GM18498 (cell line): ENCODE data around the gene SIRT5.
A peak's percentile ranks its signal among the peaks of the same experiment; 100 is the strongest.

Experiments used
- ATAC-seq: cut with Tn5 transposase; IDR thresholded peaks from one replicate; pipeline ENCODE4 v1.9.1; 2021; ENCODE audit warnings: mild to moderate bottlenecking, moderate library complexity; ENCODE audit not compliant: unreplicated experiment

SIRT5 gene

DNA sequence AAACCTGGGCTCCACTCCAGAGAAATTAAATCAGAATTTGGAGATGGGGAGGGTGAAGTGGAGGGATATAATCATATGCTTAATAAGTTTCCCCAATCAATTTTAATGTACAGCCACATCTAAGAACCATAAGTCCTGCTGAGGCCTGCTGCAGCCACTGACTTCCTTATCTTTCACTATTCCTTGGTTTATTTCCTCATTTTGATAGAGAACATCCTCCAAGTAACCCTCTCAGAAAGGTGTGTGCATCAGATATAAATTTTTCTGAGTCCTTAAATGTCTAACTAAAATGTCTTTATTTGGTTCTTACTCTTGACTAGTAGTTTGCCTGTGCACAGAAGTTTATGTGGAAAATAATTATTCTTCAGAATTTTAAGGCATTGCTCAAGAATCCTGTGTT, 23.7 kb upstream of the SIRT5 start:
- ATAC-seq: no peak

- no peak for ATAC-seq
Observed at GRCh38 chr6:13553646-13554045, 20.8 kb upstream of the SIRT5 start.

DNA sequence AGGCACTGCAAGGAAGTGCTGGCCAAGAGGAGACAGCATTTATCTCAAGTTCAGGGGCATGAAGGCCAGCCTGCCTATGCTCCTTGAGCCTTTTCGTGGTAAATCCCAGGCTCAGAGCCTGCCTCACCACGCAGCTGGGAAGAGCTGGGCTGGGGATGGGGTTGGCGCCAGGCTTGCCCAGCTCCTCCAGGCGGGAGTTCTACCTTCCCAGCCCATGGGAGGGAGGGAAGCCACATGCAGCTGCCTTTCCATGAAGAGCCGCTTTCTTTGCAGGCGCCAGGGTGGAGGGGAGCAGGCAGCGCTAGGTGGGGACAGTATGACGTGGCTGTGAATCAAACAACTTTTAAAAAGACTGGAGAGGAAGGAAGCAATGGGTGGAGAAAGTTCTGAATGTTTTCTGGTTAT, 19.5 kb upstream of the SIRT5 start:
- ATAC-seq: no peak

DNA sequence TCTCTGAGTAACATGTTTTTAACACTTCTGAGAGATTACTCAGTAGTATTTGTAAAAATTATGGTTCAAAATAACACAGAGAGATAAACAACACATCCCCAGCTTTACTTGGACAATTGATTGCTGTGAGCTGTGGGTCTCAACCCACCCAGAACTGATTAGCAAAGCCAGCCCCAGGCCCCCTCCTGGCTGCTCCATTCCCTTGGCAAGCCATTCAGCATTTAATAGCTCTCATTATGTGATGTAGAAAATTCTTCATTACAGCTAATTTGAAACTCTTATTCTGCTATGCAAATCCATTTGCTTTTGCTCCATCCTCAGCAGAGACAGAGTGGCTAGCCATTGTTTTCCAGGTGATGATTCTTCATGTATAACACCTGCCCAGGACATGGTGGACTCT, 16.6 kb upstream of the SIRT5 start:
- no peak for ATAC-seq

DNA sequence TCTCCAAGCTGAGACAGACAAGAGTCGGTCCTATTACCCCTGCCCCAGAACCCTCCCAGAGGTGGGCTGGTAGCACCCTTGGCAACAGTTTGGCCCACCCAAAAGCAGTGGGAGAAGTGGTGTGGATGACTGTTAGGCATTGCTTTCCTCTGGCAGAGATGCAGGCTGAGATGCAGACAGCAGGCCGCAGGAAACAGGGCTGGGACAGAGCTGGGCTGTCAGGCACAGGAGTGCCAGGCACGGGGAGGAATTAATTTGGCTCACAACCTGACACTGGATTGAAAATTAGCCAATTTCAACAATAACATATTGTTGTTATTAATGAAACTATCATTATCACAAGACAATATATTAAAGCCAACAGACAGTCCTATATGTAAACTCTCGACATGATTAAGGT, 15.7 kb upstream of the SIRT5 start:
- ATAC-seq: no peak

- no peak for ATAC-seq
Observed at GRCh38 chr6:13559251-13559650, 15.2 kb upstream of the SIRT5 start.

GRCh38 chr6:13559968-13560650, 14.3 kb upstream of the SIRT5 start:
- no peak for ATAC-seq

GRCh38 chr6:13560651-13561044, 13.8 kb upstream of the SIRT5 start:
- ATAC-seq: no peak

DNA sequence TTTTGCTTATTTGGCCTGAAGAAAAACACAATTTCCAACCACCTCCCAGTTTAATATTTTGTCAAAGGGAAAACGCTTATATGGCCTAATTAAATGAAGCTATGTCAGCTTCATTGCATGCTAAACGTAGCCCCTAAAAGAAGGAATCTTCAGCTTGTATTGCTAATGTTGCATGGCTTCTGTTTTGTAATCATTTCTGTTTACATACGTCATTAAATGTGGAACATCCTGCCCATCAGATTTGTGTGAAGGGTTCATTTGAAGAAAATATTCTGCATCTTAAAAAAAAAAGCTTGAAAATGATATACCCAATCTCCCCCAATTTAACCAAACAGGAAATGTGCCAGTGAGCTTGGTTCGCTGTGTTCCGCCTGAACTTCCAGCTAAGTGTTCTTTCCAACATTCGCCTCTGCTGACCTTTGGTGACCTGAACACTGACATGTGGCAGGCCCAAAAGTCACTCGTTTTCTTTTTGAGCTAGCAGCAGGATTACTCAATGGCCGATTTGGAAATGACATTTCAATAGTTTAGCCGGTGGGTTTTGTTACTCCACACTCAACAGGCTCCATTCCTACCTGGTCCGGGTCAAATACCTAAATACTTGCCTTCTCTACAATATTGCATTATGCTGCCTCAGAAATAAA, 12.7 kb upstream of the SIRT5 start:
- ATAC-seq: no peak

GRCh38 chr6:13563009-13563408, 11.4 kb upstream of the SIRT5 start:
- no peak for ATAC-seq

DNA sequence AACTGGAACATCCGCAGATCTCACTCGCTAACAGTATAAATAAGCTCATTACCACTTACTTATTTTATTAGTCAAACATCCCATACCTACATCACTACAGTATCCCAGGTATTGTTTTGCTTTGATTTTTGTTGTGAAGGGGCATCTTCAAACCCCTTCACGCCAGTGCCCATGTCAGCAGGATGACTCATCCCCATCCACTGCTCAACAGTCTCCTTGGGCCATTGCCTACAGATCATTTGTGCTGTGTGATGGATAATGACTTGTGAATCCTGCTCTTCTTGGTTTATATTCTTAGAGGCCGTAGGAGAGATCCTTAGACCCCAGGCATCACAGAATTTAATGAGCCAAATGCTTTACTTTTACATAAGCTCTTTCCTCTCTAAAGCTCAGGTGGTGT, 8.5 kb upstream of the SIRT5 start:
- no peak for ATAC-seq

DNA sequence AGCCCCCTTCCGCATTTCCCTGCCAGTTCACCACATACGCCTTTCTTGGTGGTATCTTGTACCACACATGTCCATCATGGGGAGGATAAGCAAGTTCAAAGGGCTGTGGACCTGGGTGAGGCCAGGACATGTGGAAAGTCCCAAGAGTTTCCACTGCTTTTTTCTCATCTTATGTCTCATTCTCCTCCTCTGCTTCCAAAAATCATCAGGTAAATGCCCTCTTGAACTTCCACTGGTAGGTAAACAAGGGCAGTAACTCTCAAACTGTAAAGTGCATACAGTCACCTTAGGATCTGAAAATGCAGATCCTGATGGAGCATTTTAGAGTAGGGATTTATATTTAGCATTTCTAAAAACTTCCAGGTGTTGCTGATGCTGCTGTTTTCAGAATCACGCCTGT, 7.9 kb upstream of the SIRT5 start:
- ATAC-seq: no peak

- no peak for ATAC-seq
Observed at GRCh38 chr6:13568970-13569369, 5.4 kb upstream of the SIRT5 start.

DNA sequence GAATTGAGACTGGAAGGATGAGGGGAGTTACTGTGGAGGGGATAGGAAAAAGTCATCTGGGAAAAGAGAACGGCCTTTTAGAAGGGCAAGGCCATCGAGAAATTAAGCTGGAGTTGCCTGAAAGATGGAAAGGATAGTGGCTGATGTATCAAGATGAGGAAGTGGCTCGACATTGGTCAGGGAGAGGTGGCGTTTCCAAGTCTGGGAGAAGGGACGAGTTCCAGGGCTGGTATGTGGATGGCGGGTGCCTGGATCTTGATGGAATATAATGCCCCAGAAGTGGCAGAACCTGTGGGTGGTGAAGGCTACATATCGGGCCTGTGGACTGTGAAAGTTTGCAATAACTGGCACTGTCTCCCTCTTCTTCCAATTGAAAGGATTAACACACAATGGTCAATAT, 2.2 kb upstream of the SIRT5 start:
- no peak for ATAC-seq

- no peak for ATAC-seq
Observed at GRCh38 chr6:13572951-13573654, 1.3 kb upstream of the SIRT5 start.

GRCh38 chr6:13573669-13574110, 711 bp upstream of the SIRT5 start:
- no peak for ATAC-seq

- ATAC-seq: peak; percentile 84
Observed at GRCh38 chr6:13574149-13574570, 241 bp upstream of the SIRT5 start.

DNA sequence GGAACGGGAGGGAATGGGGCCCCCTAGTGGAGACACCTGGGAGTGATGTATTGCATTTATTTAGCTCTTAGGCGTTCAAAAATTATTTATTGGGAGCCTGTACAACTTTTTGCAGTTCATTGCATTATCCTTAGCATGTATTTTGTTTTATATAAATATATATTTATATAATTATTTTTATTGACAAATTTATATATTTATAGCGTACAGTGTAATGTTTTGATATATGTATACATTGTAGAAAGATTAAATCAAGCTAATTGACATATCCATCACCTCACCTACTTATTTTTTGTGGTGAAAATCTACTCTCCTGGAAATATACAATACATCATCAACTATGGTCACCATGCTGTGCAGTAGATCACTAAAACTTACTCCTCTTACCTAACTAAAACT, 975 bp downstream of the SIRT5 start:
- no peak for ATAC-seq

DNA sequence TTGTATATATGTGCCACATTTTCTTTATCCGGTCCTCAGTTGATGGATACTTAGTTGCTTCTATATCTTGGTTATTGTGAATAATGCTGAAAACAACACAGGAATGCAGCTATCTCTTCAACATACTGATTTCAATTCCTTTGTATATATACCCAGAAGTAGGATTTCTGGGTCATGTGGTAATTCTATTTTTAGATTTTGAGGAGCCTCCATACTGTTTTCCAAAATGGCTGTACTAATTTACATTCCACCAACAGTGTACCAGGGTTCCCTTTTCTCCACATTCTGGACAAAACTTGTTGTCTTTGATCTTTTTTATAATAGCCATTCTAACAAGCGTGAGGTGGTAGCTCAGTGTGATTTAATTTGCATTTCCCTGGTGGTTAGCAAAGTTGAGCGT, 1.6 kb downstream of the SIRT5 start:
- no peak for ATAC-seq

DNA sequence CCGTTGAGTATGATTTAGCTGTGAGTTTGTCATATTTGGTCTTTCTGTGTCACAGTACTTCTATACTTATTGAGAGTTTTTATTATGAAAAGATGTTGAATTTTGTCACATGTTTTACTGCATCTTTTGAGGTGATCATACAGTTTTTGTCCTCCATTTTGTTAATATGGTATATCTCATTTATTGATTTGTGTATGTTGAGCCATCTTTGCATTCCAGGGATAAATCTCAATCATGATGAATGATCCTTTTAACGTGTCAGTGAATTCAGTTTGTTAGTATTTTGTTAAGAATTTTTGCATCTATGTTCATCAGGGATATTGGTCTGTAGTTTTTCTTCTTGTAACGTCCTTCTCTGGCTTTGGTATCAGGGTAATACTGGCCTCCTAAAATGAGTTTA, 3.5 kb downstream of the SIRT5 start:
- ATAC-seq: no peak

DNA sequence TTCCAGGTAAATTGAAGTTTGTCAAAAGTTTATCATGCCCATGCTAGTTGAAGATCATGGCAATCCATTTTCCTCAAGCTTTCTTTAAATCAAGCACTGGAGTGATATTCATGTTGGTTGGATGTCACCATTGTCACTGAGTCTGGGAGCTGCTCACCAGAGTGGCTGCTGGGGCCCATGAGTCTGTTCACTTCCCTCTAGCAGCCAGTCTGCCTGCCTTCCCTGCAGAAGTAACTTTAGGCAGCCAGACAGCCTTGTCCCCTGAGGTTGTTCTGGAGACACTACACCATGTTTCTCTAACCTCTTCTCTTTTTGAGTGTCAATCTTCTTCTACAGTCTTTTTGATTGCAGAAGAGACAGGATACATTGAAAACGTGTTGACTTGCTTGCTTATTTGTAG, 5.5 kb downstream of the SIRT5 start:
- no peak for ATAC-seq

- ATAC-seq: no peak
Observed at GRCh38 chr6:13581700-13582229, 7.4 kb downstream of the SIRT5 start.
